HG03342 (cell line): Measurements from ENCODE around the gene FNDC1.

ENCODE experiments used
- ATAC-seq: cut with Tn5 transposase; IDR thresholded peaks from one replicate; pipeline ENCODE4 v1.9.1; 2021; ENCODE audit warnings: mild to moderate bottlenecking, moderate library complexity; ENCODE audit not compliant: unreplicated experiment

FNDC1 gene

DNA sequence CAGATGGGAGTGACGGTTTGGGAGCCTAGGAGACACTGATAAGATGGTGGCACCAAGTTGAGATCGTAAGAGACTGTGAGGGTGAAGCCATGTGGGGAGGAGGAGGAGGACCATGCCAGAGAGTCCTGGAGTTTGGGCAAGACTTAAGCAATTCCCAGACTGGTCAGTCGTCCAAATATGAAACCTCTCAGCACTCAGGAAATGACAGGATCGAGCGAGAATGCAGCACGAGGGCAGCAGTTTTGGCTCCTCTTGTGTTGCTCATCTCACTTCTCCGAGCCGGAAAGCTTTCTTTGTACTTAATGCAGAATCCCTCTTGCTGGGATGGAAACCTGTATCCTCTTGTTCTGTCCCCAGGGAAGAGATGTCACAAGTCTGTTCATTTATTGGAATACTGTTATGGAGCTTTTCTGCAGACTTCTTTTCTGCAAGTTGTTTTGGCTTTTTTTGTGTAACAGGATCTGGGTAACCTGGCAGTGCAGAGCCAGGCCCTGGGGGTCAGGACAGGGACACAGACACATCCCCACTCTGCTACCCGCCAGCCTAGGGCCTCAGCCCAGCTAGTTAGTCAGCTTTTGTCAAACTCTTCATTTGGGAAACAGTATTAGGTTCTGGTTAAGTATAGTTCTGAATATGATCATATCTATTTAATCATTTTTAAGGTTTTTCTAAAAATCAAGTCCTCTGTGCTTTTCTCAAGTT is 34.3 kb downstream of the FNDC1 start:
- no peak for ATAC-seq

DNA sequence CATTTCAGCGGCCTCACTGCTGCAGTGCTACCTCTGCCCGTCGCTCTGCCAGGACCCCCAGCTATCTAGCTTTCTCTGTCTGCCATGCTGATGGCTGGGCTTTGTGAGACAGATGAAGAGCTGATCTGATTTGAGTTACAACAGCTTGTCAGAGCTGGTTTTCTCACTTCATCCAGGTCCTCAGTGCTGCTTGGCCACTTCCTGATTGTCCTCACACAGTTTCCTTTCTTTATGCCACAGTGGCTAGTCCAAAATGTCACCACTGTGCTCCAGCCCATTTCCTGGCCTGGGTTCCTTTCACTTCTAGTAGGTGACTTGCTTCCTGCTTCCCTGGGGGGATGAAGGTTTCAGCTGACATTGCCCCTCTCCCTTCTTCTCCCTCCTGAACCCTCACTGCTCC is 35.4 kb downstream of the FNDC1 start:
- ATAC-seq: no peak

DNA sequence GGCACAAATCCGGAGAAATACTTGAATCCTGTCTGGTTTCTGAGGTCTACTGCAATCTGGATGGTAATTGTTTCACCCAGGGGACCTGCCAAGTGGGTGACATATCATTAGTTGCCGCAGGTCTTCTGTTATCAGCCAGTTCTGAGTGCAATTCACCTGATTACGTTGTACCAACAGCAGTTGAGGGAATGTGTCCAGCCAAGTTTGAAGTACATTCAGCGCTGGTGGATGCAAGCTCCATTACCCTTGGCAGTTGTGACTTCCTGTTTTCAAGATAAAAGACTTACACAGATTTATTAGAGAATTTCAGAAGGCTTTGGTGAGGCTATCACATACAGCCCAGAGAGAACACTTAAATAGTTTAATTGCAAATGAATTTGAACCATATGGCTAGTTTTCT is 42.8 kb downstream of the FNDC1 start:
- ATAC-seq: no peak

DNA sequence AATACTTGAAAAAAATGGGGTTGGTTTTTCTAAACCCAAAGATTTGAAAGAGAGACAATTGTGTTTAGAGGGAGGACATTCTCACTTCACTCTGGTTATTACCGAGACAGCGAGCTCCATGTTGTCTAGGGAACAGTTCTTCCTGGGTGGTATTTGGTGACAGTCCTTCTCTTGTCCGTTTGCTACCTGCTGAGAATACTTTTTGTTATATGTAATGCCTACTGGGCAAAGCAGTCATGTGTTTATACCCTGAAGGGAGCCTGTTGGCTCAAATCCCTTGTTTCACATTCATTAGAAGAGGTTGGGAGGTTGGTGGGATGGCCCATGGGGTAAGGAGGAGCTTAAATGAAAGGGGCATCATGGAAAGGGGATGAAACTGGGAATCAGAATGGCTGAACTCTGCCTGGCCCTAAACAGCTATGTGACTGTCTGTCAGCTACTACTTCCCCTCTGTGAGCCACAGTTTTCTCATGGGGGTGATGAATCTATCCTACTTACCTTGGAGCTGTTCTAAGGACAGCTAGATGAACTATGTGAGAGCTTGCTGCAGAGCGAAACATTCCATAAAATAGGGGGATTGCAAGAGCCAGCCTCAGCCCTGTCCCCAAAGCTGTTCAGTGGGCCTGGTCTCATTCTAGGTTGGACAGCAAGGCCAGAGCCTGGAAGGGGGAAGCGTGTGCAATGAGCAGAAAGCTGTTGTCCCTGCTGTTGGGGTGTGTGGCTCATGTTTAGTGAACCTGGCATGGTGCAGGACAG is 43.5 kb downstream of the FNDC1 start:
- ATAC-seq: no peak

DNA sequence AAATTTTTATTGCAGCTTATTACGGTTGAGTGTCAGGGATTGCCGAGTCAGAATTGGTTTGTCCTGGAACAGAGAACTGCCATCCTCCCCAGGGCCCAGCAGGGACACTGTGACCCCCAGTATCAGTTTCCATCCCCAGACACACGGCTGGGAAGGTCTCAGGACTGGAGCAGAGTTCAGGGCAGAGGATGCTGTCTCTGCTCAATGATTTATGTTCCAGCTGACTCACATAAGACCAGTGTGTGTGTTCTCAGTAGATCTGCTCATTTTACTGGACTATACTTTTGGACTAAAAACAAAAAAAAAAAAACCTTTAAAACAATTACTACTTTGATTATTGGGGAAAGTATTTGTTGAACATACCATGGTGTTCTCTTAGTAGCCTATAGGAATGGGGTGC is 44.2 kb downstream of the FNDC1 start:
- no peak for ATAC-seq

DNA sequence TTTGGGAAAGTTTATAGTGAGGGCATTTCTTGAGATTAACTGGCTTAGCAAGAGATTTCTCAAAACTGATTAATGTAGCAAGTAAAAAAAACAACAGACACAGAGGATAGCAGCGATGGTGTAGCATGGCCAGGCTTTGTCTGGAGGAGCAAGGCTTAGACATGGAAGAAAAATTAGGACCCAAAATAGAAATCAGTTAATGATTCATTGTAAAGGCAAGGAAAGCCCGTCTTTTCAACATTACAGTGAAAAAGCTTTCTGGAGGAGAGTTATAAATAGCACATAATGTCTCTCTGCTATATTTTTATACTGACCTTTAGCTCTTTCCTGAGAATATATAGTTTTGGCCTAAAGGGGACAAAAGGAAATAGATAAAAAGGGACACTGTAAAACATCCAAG is 45.1 kb downstream of the FNDC1 start:
- no peak for ATAC-seq

DNA sequence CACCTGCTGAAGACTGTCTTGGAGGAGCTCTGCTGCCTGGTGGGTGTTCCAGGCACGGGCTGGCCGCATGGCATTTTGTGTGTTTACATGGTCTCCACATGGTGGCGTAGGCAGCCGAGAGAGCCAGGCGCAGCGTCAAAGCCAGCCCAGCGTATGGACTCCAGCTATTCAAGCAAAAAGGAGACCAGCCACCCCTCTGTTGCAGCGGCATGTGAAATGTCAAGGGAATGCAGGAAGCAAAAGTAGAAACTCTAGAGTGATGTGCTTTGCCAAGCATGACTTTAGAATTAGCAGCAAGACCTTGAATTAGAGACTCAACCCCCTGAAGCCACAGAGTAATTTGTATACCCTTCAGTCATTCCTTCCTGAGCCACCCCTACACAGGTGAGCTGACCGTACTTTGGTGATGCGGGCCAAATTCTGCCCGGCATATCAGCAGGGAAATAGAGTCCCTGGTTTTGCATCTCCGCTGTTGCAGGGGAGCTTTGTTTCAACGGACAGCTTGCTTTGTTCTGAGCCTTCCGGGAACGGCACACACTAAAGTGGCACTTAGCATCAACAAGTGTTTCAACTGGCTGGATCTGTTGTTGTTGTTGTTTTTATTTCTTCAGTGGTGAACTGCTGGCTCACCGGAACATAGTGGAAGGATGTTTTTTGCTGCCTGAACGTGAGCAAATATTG is 48.5 kb downstream of the FNDC1 start:
- ATAC-seq: peak; percentile 77

DNA sequence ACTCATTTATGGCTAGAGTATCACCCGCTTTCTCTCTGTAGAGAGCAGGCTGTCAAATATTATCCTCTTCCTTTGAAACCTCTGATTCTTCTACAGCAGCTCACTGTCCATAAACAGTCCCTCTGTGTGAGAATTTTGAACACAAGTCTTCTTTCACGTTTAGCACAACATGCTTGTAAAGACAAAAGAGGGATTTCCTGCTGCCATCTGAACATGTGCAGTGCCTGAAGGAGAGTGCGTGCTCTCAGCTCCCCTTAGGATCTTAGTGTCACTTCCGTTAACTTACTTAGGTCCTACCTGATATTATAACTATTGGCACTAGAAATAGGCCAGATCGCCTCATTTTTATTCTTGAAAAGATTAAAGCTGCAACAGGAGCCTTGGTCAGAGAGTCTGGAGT is 50.9 kb downstream of the FNDC1 start:
- ATAC-seq: no peak

DNA sequence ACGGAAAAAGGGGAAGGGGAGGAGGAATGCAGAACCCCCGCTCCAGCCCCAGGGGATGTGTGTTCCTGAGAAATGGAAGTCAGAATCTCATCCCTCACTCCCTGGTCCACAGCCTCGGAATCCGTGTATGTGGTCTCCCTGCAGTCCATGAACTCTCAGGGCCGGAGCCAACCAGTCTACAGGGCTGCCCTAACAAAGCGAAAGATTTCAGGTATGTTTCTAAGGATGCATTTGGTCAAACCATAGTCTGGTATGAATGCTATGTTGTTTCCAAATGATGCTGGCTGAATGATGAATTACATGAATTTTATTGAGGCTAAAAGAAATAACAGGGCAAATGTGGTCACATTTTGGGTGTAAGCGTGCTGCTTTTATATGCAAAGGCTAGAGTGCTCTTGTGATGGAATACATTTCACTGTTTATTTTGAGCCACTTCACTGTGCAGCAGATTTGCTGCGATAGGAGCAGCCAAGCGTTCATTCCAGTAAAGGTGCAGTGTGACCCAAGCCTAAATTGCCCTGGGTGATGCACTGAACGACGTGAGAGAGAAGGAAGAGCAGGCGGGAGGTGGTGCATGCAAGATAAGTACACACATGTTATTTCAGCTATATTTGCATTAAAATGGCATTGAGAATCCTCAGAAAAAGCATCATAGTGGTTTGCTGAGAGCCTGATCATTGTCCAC is 52.4 kb downstream of the FNDC1 start:
- no peak for ATAC-seq

DNA sequence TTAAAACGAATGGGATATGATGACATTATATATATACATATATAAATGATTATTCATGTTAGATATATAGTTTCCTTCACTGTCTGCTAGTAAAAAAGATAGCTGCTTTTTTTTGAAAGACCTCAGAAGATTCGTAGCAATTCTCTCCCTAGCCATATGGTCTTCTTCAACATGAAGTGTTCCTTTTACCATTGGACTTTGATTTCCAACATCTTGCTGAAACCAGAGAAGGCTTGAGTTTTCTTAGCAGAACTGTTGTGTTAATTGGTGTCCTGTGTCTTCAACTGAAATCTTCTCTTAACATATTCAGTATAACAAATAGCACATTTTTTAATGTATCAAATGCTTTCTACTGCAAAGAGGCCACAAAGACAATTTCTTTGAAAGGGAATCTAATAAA is 55.3 kb downstream of the FNDC1 start:
- no peak for ATAC-seq

DNA sequence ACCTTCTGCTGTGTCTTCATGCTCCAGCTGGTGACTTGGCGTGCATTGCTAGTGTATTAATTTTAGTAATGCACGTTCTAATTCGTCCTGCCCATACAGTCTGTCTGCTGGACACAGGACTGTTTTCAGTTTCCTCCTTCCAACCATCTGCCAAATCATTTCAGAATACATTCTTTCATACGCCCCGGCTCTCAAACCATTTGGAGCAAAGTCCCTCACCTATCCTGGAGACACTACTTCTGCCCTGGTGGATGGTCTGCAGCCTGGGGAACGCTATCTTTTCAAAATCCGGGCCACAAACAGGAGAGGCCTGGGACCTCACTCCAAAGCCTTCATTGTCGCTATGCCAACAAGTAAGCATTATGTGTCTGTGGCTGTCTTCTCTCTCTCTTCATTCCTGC is 60.5 kb downstream of the FNDC1 start:
- ATAC-seq: no peak

DNA sequence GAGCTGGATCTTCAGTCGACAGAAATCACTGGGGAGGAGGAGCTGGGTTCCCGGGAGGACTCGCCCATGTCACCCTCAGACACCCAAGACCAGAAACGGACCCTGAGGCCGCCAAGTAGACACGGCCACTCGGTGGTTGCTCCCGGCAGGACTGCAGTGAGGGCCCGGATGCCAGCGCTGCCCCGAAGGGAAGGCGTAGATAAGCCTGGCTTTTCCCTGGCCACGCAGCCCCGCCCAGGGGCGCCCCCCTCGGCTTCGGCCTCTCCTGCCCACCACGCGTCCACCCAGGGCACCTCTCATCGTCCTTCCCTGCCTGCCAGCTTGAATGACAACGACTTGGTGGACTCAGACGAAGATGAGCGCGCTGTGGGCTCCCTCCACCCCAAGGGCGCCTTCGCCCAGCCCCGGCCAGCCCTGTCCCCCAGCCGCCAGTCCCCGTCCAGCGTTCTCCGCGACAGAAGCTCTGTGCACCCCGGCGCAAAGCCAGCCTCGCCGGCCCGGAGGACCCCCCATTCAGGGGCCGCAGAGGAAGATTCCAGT is 63.0 kb downstream of the FNDC1 start:
- no peak for ATAC-seq

DNA sequence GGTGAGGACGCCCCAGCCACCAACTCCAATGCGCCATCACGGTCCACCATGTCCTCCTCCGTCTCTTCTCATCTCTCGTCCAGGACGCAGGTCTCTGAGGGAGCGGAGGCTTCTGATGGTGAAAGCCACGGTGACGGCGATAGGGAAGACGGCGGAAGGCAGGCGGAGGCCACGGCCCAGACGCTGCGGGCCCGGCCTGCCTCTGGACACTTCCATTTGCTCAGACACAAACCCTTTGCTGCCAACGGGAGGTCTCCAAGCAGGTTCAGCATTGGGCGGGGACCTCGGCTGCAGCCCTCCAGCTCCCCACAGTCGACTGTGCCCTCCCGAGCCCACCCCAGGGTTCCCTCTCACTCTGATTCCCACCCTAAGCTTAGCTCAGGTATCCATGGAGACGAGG is 63.6 kb downstream of the FNDC1 start:
- ATAC-seq: no peak

DNA sequence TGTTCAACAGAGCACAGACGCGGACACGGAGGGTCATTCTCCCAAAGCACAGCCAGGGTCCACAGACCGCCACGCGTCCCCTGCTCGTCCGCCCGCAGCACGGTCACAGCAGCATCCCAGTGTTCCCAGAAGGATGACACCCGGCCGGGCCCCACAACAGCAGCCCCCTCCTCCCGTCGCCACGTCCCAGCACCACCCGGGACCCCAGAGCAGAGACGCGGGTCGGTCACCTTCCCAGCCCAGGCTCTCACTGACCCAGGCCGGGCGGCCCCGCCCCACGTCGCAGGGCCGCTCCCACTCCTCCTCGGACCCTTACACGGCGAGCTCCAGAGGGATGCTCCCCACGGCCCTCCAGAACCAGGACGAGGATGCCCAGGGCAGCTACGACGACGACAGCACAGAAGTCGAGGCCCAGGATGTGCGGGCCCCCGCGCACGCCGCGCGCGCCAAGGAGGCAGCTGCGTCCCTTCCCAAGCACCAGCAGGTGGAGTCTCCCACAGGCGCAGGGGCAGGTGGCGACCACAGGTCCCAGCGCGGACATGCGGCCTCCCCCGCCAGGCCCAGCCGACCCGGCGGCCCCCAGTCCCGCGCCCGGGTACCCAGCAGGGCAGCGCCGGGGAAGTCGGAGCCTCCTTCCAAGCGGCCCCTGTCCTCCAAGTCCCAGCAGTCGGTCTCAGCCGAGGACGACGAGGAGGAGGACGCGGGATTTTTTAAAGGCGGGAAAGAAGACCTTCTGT is 64.3 kb downstream of the FNDC1 start:
- ATAC-seq: no peak

DNA sequence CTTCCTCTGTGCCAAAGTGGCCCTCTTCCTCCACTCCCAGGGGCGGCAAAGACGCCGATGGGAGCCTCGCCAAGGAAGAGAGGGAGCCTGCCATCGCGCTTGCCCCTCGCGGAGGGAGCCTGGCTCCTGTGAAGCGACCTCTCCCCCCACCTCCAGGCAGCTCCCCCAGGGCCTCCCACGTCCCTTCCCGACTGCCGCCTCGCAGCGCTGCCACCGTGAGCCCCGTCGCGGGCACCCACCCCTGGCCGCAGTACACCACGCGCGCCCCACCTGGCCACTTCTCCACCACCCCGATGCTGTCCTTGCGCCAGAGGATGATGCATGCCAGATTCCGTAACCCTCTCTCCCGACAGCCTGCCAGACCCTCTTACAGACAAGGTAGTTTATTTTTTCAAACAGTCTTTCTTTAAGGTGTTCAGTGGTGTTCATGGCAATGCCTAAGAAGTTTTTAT is 64.9 kb downstream of the FNDC1 start:
- ATAC-seq: no peak

DNA sequence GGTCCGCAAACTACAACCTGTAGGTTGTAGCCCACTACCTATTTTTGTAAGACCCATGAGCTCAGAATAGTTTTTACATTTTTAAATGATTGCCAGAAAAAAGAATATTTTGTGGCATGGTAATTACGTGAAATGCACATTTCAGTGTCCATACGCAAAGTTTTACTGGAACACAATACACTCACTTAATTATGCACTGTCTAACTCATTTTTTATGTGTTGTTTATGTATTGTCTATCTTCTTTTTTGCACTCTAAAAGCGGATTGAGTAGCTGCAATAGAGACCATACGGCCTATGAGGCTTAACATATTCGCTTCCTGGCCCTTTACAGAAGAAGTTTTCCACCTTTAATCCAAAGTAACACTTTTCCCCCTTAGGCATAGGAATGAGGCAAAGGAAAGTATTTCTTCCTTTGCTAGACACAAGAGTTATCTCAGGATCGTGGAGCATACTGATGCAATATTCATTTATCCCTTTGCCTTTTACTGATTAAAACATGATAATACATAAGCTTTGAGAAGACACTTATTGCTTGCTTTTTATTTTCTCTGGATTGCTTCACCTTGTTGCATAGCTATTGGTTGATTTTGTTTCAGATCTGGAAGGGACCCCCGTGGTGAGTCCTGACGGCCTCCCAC is 69.8 kb downstream of the FNDC1 start:
- ATAC-seq: no peak

DNA sequence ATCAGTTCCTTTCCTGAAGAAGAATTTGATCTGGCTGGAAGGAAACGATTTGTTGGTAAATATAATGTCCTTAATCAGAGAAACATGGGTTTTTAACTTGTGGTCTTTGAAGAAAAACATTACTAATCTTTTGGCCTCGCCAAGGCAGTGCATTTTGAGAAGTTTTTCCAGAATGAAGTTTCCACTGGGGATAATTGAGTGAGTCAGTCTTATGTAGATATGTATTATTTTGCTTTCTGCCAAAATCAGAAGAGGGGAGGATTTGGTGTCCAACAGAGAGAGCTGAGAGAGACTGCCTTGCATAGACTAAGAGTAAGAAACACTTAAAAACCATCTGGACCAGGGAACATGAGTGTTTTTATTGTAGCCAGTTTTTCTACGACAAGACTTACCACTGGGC is 79.9 kb downstream of the FNDC1 start:
- no peak for ATAC-seq

DNA sequence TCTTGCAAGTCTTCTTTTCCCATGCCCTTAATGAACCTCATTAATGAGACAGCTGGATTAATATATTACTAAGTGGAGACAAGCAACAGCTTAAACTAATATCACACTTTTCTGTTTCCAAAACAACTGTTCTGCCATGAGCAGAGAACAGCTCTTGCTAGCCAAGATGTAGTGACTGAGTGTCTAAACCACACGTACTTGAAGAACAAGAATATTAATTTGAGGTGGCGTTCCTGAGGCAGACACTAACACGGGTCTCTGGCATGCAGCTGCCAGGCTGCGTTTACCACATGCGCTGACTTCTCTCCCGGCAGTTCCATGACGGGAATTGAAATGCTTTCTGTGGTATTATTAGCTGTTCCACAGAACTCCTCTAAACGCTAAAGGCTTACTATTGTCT is 80.6 kb downstream of the FNDC1 start:
- no peak for ATAC-seq

DNA sequence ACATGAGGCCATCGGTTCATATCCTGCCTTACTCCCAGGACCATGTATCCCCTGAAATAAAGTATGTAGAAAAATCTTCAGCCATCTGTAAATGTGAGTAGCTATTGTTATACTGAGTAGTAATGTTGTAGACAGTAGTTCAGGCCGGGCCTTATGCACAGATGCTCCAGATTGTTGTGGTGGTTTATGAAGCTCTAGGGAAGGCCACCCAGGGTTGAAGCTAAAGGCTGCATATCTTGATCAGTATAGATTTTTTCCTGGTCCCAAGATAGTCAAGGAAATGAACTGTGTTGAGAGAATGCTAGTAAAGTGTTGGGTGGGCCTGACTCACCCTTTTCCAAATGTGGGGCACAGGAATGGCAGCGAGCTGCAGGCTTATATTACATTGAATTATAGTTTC is 81.4 kb downstream of the FNDC1 start:
- ATAC-seq: no peak

DNA sequence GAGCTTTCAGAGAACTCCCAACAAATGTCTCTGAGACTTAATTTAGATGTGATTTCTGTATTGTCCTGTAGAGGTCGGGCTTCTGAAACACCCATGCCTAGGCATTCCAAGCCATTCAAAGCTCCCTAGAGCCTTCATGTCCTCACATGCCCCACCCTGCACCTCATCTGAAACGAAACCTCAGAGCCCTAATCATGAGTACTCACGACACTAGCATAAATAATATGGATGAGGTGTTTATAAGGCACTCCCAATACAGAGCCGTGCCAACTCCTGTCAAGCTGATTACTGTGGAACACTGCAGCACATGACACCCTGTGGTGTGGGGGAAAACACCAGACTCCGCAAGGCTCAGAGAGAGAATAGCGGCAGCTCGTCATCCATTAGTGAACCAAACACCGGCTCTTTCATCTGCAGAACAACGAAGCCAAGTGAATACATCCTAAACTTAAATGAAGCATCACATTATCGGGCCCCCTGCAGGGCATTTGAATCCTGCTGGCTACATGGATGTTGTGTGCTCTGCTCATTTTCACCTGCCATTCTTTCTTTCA is 83.8 kb downstream of the FNDC1 start:
- peak; percentile 69 for ATAC-seq
